Breast epithelium (tissue), 4 donors: ENCODE data around the gene RNF180. TPM values are rescaled to one million over a fixed set of nuclear protein-coding genes. Genes with fewer than 3 reads are reported as not detected.
"Not testable (repeated sequence)": the region's sequence is repeated elsewhere in the genome, so short reads cannot be mapped to it uniquely, and the experiment has no call there.

Experiments
- DNase-seq, 2 donors: peaks; one replicate each; pipeline ENCODE4 v3.0.0-alpha.2; 2019; ENCODE audit warnings: low spot score in 2 of 2
- H3K27ac ChIP-seq, 2 donors: fragments of 200-600 bp; sonication (generic) in 1 of 2; one replicate each; pipeline ENCODE4 v1.5.1; 2016 to 2019; ENCODE audit warnings: mild to moderate bottlenecking in 1 of 2
- H3K27me3 ChIP-seq, 2 donors: fragments of 200-600 bp; sonication (generic) in 1 of 2; one replicate each; pipeline versions ENCODE4 v1.5.1 to v1.6.0; 2017 to 2019; ENCODE audit warnings: control low read depth in 1 of 2, mild to moderate bottlenecking in 1 of 2
- H3K36me3 ChIP-seq: fragments of 200-600 bp; one replicate; pipeline ENCODE4 v1.5.1; 2019
- H3K4me1 ChIP-seq, 2 donors: fragments of 200-600 bp; sonication (generic); one replicate each; pipeline ENCODE4 v1.5.1; 2016 to 2019; ENCODE audit warnings: control low read depth in 1 of 2
- H3K4me3 ChIP-seq, 3 donors: fragments of 200-600 bp; sonication (generic); 1 replicate in 2 of 3; 2 replicates in 1 of 3; pipeline ENCODE4 v1.5.1; 2016 to 2019; ENCODE audit warnings: mild to moderate bottlenecking in 3 of 3, moderate library complexity in 2 of 3
- H3K9me3 ChIP-seq, 2 donors: fragments of 200-600 bp; sonication (generic) in 1 of 2; one replicate each; pipeline ENCODE4 v1.5.1; 2016 to 2019; ENCODE audit warnings: control low read depth in 1 of 2
- POLR2A ChIP-seq: fragments of 450-650 bp; IDR thresholded peaks from one replicate; pipeline ENCODE4 v1.6.1; 2016; ENCODE audit warnings: antibody characterized with exemption, mild to moderate bottlenecking, moderate library complexity
- POLR2AphosphoS5 ChIP-seq, 3 donors: sonication (generic); formaldehyde crosslinking; IDR thresholded peaks; one replicate each; pipeline ENCODE4 v1.6.1; 2017; ENCODE audit warnings: antibody characterized with exemption in 3 of 3
- intact Hi-C: fragments of 100-400 bp; cut with DNase I; formaldehyde crosslinking; loops from one replicate; pipeline ENCODE4 v1.15.1; 2023; ENCODE audit warnings: low total_unique reads
- total RNA-seq, 3 donors: library from RNA; depleted of rRNA; stranded (reverse); fragments of >200 nt; gene quantifications; one replicate each; pipeline ENCODE4 v1.1.0, GENCODE V29; 2016
- TF ChIP-seq, protein P1 (sequence below), 3 donors: fragments of 450-650 bp; IDR thresholded peaks; one replicate each; pipeline ENCODE4 v1.5.1; 2016 to 2017; ENCODE audit warnings: antibody characterized with exemption in 3 of 3, mild to moderate bottlenecking in 3 of 3, moderate library complexity in 3 of 3

RNF180 gene
- total RNA-seq, 3 donors from 2014 or later = 14.4 to 22.7 (median 16.2) TPM

DNA sequence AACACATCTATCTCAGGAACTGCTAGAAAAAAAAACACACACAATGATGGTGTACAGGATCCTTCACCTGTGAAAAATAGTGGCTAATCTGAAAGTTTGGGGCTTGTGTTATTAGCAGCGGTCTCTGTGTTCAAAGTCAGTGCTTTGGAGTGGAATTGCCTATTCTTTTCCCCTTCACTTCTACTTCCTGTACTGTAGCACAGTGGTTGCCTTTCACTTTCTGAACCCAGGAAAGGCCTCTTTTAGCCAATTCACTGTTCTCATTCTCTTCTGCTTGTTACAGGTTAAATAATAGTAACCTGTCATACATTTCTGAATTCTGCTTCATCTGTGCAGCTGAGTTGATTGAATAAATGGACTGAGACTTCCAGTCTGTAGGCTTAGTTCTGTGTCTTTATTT, 178.9 kb downstream of the RNF180 start:
- Histone ChIP-seq H3K9me3 (peaks cover 0 to 5% of the 10 kb centered on the region in 2 donors), H3K27ac (no peak overlapping the region), H3K36me3 (no peaks in the 10 kb centered on the region), H3K4me1 (no peaks in the 10 kb centered on the region), H3K4me3 (no peak overlapping the region), H3K27me3 (no peaks in the 10 kb centered on the region)
- DNase-seq = no peak
- no peak for TF ChIP-seq POLR2A
- no peak for TF ChIP-seq POLR2AphosphoS5 (IDR thresholded peaks at IDR 0.05)
- TF ChIP-seq, protein P1, sequence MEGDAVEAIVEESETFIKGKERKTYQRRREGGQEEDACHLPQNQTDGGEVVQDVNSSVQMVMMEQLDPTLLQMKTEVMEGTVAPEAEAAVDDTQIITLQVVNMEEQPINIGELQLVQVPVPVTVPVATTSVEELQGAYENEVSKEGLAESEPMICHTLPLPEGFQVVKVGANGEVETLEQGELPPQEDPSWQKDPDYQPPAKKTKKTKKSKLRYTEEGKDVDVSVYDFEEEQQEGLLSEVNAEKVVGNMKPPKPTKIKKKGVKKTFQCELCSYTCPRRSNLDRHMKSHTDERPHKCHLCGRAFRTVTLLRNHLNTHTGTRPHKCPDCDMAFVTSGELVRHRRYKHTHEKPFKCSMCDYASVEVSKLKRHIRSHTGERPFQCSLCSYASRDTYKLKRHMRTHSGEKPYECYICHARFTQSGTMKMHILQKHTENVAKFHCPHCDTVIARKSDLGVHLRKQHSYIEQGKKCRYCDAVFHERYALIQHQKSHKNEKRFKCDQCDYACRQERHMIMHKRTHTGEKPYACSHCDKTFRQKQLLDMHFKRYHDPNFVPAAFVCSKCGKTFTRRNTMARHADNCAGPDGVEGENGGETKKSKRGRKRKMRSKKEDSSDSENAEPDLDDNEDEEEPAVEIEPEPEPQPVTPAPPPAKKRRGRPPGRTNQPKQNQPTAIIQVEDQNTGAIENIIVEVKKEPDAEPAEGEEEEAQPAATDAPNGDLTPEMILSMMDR (IDR thresholded peaks at IDR 0.05) = no peak
- intact Hi-C loops = loop anchor here (5.0 kb wide), 1 partner anchor 52 kb away; no protein-coding TSS in a partner anchor

DNA sequence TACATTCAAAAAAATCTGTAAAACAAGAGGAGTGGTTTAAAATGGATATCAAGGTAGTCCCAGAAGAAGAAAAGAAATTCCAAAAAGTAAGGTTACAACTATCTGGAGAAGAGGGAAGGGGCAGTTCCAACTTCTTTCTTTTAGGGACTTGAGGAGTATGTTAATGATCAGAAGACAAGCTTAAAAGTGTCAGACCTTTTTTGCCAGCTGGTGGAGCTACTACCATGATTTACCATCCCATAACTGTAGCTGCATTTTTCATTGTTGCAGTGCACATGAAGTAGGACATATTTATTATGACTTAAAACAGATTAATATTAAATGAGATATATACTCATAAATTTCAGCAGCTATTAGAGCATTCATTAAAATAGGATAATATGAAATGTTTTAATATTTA, 181.7 kb downstream of the RNF180 start:
- DNase-seq = no peak
- no peak for TF ChIP-seq POLR2A
- TF ChIP-seq, protein P1 (IDR thresholded peaks at IDR 0.05) = no peak
- no peak for TF ChIP-seq POLR2AphosphoS5 (IDR thresholded peaks at IDR 0.05)
- Histone ChIP-seq H3K9me3 (peaks cover 0 to 9% of the 10 kb centered on the region in 2 donors), H3K4me3 (no peak overlapping the region), H3K27ac (no peak overlapping the region), H3K4me1 (no peaks in the 10 kb centered on the region), H3K36me3 (no peaks in the 10 kb centered on the region), H3K27me3 (no peaks in the 10 kb centered on the region)
- intact Hi-C loops = no loop called here

DNA sequence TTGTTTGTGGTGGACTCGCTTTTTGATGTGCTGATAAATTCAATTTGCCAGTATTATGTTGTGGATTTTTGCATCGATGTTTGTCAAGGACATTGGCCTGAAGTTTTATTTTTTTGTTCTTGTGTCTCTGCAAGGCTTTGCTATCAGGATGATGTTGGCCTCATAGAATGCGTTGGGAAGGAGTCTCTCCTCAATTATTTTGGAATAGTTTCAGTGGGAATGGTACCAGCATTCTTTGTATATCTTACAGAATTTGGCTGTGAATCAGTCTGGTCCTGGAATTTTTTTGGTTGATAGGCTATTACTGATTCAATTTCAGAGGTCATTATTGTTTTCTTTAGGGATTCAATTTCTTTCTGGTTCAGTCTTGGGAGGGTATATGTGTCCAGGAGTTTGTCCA, 198.8 kb downstream of the RNF180 start:
- TF ChIP-seq POLR2AphosphoS5 (IDR thresholded peaks at IDR 0.05) (no peak), POLR2A (no peak)
- TF ChIP-seq, protein P1 (IDR thresholded peaks at IDR 0.05) = no peak
- Histone ChIP-seq H3K4me1 (no peaks in the 10 kb centered on the region), H3K9me3 (peaks cover 0 to 26% of the 10 kb centered on the region in 2 donors), H3K27ac (no peak overlapping the region), H3K4me3 (no peak overlapping the region), H3K27me3 (no peaks in the 10 kb centered on the region), H3K36me3 (no peaks in the 10 kb centered on the region)
- DNase-seq = no peak
- intact Hi-C loops = no loop called here

DNA sequence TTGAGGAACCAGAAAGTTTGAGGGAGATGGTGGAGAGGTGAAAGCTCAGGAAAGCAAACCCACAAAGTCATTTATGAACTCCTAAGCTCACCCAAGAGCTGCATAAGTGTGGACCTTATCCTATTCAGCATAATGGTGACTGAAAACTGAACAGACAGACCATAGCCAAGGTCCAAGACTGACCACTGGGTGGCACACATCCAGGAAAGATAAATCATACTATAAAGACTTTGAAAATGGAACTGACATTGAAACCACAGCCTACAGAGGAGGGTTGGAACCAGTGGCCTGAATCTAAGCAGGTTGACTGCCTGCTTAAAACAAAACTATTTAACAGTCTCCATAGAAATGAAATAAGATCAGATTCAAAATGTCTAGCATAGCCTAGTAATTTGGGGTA, 219.1 kb downstream of the RNF180 start:
- no peaks in the 10 kb centered on the region for H3K4me1 ChIP-seq
- DNase-seq = no peak
- no peaks in the 10 kb centered on the region for H3K9me3 ChIP-seq
- no peak overlapping the region for H3K27ac ChIP-seq
- H3K27me3 ChIP-seq = no peaks in the 10 kb centered on the region
- no peak overlapping the region for H3K4me3 ChIP-seq
- intact Hi-C loops = no loop called here
- H3K36me3 ChIP-seq = no peaks in the 10 kb centered on the region
- TF ChIP-seq, protein P1 (IDR thresholded peaks at IDR 0.05) = no peak
- TF ChIP-seq POLR2A (no peak), POLR2AphosphoS5 (IDR thresholded peaks at IDR 0.05) (no peak)

DNA sequence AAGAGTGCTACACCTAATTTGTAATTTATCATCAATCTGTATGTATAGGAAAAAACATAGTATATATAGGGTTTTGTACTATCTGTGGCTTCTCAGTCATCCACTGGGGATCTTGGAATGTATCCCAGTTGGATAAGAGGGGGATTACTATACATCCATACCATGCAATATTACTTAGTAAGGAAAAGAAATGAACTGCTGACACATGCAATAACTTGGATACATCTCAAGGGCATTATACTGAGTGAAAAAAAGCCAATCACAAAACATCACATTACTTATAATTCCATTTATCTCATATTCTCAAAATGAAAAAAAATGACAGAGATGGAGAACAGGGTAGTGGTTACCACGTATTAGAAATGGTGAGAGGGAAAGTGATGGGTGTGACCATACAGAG, 231.9 kb downstream of the RNF180 start:
- H3K27me3 ChIP-seq = no peaks in the 10 kb centered on the region
- TF ChIP-seq POLR2A (no peak), POLR2AphosphoS5 (IDR thresholded peaks at IDR 0.05) (no peak)
- TF ChIP-seq, protein P1 (IDR thresholded peaks at IDR 0.05) = no peak
- no peaks in the 10 kb centered on the region for H3K4me1 ChIP-seq
- H3K27ac ChIP-seq = no peak overlapping the region
- no peaks in the 10 kb centered on the region for H3K36me3 ChIP-seq
- intact Hi-C loops = no loop called here
- H3K4me3 ChIP-seq = no peak overlapping the region
- DNase-seq = no peak
- H3K9me3 ChIP-seq = peaks cover 0 to 10% of the 10 kb centered on the region in 2 donors

DNA sequence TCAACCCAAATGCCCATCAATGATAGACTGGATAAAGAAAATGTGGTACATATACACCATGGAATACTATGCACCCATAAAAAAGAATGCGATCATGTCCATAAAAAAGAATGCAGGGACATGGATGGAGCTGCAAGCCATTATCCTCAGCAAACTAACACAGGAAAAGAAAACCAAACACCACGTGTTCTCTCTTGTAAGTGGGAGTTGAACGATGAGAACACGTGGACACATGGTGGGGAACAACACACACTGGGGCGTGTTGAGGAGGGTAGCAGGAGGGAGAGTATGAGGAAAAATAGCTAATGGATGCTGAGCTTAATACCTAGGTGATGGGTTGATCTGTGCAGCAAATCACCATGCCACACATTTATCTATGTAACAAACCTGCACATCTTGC, 233.1 kb downstream of the RNF180 start:
- H3K27ac ChIP-seq, H3K27me3 ChIP-seq, intact Hi-C loops, DNase-seq, H3K36me3 ChIP-seq, H3K4me1 ChIP-seq, H3K4me3 ChIP-seq: not testable (repeated sequence)
- peaks cover 0 to 10% of the 10 kb centered on the region in 2 donors for H3K9me3 ChIP-seq

DNA sequence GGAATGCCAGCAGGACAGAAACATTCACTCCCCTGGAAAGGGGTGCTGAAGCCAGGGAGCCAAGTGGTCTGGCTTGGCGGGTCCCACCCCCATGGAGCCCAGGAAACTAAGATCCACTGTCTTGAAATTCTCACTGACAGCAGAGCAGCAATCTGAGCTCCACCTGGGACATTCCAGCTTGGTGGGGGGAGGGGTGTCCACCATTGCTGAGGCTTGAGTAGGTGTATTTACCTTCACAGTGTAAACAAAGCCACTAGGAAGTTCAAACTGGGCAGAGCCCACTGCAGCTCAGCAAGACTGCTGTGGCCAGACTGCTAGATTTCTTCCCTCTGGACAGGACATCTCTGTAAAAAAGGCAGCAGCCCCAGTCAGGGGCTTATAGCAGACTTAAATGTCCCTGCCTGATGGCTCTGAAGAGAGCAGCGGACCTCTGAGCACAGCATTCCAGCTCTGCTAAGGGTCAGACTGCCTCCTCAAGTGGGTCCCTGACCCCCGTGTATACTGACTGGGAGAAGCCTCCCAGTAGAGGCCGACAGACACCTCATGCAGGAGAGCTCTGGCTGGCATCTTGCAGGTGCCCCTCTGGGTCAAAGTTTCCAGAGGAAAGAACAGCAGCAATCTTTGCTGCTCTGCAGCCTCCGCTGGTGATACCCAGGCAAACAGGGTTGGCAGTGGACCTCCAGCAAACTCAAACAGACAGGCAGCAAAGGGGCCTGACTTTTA, 241.6 kb downstream of the RNF180 start:
- peak in 1 of 2 donors; percentile 49 for DNase-seq
- H3K36me3 ChIP-seq, H3K4me1 ChIP-seq, H3K27ac ChIP-seq, intact Hi-C loops, H3K4me3 ChIP-seq, H3K27me3 ChIP-seq: not testable (repeated sequence)
- H3K9me3 ChIP-seq = peaks cover 0 to 18% of the 10 kb centered on the region in 2 donors
